Activated naive CD4-positive, alpha-beta T cell treated with anti-CD3 and anti-CD28 coated beads for 36 hours (primary cell): ENCODE results near the gene RESP18. TPM values are rescaled to one million over a fixed set of nuclear protein-coding genes. Genes with fewer than 3 reads are reported as not detected.

ENCODE experiments used
- CTCF ChIA-PET: fragments of 350-600 bp; sonication (Branson Sonifier 250); formaldehyde crosslinking; loops from one replicate; lab custom pipeline; 2021; ENCODE audit warnings: antibody characterized with exemption; lab: Charles Lee
- DNase-seq: peaks from one replicate; pipeline ENCODE4 v3.0.0-alpha.2; 2020
- H3K27ac Mint-ChIP-seq: one replicate; pipeline ENCODE4 v1.8.0; 2021; ENCODE audit warnings: mild to moderate bottlenecking, mixed read lengths
- H3K27me3 Mint-ChIP-seq: one replicate; pipeline ENCODE4 v1.8.0; 2021; ENCODE audit warnings: low read depth, mixed read lengths
- H3K36me3 Mint-ChIP-seq: one replicate; pipeline ENCODE4 v1.8.0; 2021; ENCODE audit warnings: low read depth, mixed read lengths
- H3K4me1 Mint-ChIP-seq: one replicate; pipeline ENCODE4 v1.8.0; 2021; ENCODE audit warnings: low read depth, mixed read lengths
- H3K4me3 Mint-ChIP-seq: one replicate; pipeline ENCODE4 v1.8.0; 2021; ENCODE audit warnings: mild to moderate bottlenecking, moderate library complexity, mixed read lengths
- H3K9me3 Mint-ChIP-seq: one replicate; pipeline ENCODE4 v1.8.0; 2021; ENCODE audit warnings: mixed read lengths
- intact Hi-C: fragments of 100-400 bp; cut with micrococcal nuclease; formaldehyde crosslinking; loops from one replicate; pipeline ENCODE4 v1.15.1; 2023
- total RNA-seq, 2 experiments: library from RNA; stranded (reverse); gene quantifications; one replicate each; pipeline ENCODE4 v1.2.3, GENCODE V29; 2021

Gene RESP18
- total RNA-seq, 2 experiments from 2014 or later: not detected

DNA sequence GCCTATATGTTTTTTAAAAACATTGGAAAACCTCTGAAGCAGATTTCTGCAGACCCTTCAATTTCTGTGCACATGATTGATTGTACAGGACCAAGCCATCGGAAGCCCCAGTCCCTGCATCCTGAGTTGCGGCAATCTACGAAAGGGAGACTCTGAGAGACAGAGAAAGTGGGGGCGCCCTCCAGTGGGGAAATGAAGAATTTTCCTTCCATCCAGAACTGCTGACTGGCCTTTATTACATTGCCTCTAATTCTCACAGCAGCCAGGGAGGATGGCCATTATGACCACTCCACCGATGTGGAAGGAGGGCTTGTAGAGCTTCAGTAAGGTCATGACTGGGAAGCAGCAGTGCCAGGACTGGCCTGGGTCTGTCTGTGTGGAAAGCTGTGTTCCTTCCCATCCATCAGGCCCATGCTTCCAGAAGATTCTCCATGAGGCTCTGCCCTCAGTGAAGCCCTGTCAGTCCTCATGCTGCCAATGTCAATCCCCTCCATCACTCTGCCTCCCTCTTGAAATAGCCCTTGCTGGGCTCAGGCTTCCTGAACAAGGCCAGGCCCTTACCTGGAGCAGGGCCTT is 20.0 kb upstream of the RESP18 start:
- Mint-ChIP-seq H3K27ac (no peak overlapping the region), H3K27me3 (peaks cover 34% of the 10 kb centered on the region), H3K9me3 (no peaks in the 10 kb centered on the region), H3K4me3 (no peak overlapping the region), H3K4me1 (no peaks in the 10 kb centered on the region), H3K36me3 (no peaks in the 10 kb centered on the region)
- CTCF ChIA-PET: interaction anchor here (0.6 to 3.1 kb wide), 16 partner anchors 8 to 211 kb away, joined by 3 to 11 read pairs (median 3); no protein-coding TSS in a partner anchor
- DNase-seq: peak; percentile 86
- intact Hi-C loops: loop anchor here (1.0 kb wide), 3 partner anchors 53 to 192 kb away; partner anchors contain the start of gene NHEJ1

GRCh38 chr2:219350710-219351221 is 18.2 kb upstream of the RESP18 start:
- Mint-ChIP-seq H3K36me3 (no peaks in the 10 kb centered on the region), H3K4me3 (no peak overlapping the region), H3K9me3 (no peaks in the 10 kb centered on the region), H3K4me1 (no peaks in the 10 kb centered on the region), H3K27ac (no peak overlapping the region), H3K27me3 (peaks cover 23% of the 10 kb centered on the region)
- CTCF ChIA-PET: interaction anchor here (1.0 to 1.8 kb wide), 2 partner anchors 9 to 196 kb away, joined by 3 read pairs; no protein-coding TSS in a partner anchor
- DNase-seq: no peak
- intact Hi-C loops: no loop called here

DNA sequence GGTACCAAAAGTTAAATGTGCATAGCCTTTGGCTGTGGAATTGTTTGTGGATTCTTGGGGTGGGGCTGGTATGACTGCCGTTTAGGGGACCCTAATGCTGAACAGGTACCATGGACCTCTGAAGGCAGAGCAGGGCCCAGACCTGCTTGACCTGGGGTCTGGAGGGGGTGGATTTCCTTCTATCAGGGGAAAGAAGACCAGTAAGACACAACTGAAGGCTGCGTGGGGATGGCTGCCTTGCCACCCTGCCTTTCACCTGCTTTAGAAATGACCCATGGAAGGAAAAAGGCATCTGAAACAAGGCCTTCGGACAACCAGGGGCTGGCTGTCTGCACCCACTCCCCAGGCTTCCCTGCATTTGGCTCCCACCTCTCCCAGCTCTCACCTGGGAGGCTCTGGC is 17.7 kb upstream of the RESP18 start:
- CTCF ChIA-PET: interaction anchor here (1.0 to 1.8 kb wide), 2 partner anchors 10 to 44 kb away, joined by 3 read pairs; no protein-coding TSS in a partner anchor
- no peaks in the 10 kb centered on the region for H3K9me3 Mint-ChIP-seq
- H3K4me1 Mint-ChIP-seq: no peaks in the 10 kb centered on the region
- H3K27me3 Mint-ChIP-seq: peaks cover 20% of the 10 kb centered on the region
- no peak overlapping the region for H3K27ac Mint-ChIP-seq
- no peak overlapping the region for H3K4me3 Mint-ChIP-seq
- no peaks in the 10 kb centered on the region for H3K36me3 Mint-ChIP-seq
- DNase-seq: no peak
- intact Hi-C loops: no loop called here

DNA sequence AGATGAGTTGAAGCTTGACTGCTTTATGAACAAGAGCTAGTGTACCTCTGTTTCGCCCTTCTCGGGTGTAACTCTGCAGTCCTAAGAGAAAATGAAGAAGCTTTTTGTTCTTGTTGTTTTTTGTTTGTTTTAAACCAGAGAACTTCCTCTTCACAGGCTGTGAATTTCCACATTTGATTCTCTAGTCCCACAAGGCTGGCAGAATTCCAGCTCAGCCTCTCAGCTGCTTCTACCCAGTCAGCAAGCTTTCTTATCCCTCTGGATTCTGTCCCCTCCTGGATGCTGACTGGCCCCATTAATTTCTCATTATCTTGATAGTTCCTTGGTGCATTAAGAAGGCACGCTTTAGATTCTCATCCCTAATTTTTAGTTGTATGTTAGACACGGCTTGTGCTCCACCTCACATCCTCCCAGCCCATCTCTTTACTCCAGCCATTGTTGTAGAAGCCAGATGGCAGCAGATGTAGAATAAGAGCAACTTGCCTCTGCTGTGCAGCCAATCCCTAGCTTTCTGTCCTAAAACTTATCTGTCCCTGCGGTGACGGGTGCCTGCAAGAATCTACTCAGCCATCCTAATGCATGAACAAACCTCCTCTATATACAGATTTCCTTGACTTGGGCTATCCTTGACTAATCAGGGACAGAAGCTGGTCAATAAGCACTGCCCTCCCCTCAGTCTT is 12.3 kb upstream of the RESP18 start:
- H3K4me3 Mint-ChIP-seq: no peak overlapping the region
- peaks cover 9% of the 10 kb centered on the region for H3K27me3 Mint-ChIP-seq
- CTCF ChIA-PET: interaction anchor here (1.0 to 1.7 kb wide), 2 partner anchors 8 to 45 kb away, joined by 3 to 5 read pairs; no protein-coding TSS in a partner anchor
- H3K4me1 Mint-ChIP-seq: no peaks in the 10 kb centered on the region
- H3K9me3 Mint-ChIP-seq: no peaks in the 10 kb centered on the region
- no peaks in the 10 kb centered on the region for H3K36me3 Mint-ChIP-seq
- H3K27ac Mint-ChIP-seq: no peak overlapping the region
- intact Hi-C loops: no loop called here
- DNase-seq: no peak

GRCh38 chr2:219335373-219335786 is 2.8 kb upstream of the RESP18 start:
- H3K27ac Mint-ChIP-seq: no peak overlapping the region
- H3K27me3 Mint-ChIP-seq: peaks cover 40% of the 10 kb centered on the region
- no peak for DNase-seq
- no peaks in the 10 kb centered on the region for H3K36me3 Mint-ChIP-seq
- CTCF ChIA-PET: interaction anchor here (0.8 to 1.3 kb wide), 2 partner anchors 57 to 360 kb away, joined by 3 read pairs; no protein-coding TSS in a partner anchor
- no peaks in the 10 kb centered on the region for H3K4me1 Mint-ChIP-seq
- intact Hi-C loops: no loop called here
- H3K9me3 Mint-ChIP-seq: peaks cover 7% of the 10 kb centered on the region
- no peak overlapping the region for H3K4me3 Mint-ChIP-seq

DNA sequence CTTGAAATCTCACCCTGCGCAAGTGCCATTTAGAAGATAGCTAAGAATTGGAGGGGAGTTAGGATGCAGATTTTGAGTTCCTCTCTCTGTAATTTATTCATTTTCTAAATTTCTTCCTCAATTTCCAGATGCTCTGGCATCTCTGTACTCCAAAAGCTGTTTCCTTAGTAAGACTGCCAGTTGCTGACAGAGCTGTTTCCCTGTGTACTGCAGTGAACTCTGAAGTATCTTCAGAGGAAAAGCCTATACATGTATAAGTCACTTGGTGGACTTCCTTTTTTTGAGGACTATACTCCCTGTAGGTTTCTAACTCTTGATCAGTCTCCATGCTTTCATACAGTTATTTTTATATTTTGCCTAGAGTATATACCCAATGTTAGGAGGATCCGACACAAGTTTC is 1.5 kb upstream of the RESP18 start:
- Mint-ChIP-seq H3K27me3 (peaks cover 41% of the 10 kb centered on the region), H3K9me3 (peaks cover 7% of the 10 kb centered on the region), H3K4me3 (no peak overlapping the region), H3K36me3 (no peaks in the 10 kb centered on the region), H3K27ac (no peak overlapping the region), H3K4me1 (no peaks in the 10 kb centered on the region)
- no peak for DNase-seq
- CTCF ChIA-PET: interaction anchor here (1.3 kb wide), 1 partner anchor 18 kb away, joined by 3 read pairs; no protein-coding TSS in a partner anchor
- intact Hi-C loops: no loop called here

DNA sequence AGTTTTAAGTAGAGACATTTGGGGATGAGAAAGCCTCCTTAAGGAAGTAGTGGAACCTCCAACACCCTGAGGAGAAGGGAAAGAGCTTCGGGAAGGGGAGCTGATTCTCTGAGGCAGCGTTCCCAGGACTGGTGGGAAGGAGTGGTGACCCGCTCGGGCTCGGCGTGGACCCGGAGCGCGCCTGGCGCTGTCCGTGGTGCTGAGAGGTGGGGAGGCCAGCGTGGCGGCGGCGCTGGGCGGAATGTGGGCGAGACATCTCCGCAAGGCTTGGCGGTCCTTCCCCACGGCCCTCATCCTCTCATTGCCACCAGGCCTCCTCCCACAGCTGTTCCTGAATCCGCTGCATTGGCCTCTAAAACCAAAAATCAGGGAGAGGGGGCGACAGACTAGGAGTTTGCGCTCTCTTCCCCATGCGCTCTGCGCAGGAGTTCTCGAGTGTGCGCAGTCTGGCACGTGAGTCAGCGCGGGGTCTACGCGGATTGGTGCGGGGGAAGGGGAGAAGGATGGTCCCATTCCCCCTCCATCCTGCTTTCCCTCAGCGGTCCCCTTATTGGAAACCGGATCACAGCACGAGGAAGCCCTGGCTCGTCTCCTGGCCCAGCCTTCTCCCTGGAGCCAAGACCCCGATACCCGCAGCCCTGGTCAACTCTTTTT is 857 bp downstream of the RESP18 start:
- H3K27me3 Mint-ChIP-seq: peaks cover 38% of the 10 kb centered on the region
- no peaks in the 10 kb centered on the region for H3K4me1 Mint-ChIP-seq
- H3K4me3 Mint-ChIP-seq: no peak overlapping the region
- no peaks in the 10 kb centered on the region for H3K36me3 Mint-ChIP-seq
- intact Hi-C loops: no loop called here
- DNase-seq: peak; percentile 31
- H3K9me3 Mint-ChIP-seq: peaks cover 6% of the 10 kb centered on the region
- CTCF ChIA-PET: no interaction called here
- no peak overlapping the region for H3K27ac Mint-ChIP-seq

GRCh38 chr2:219327719-219328118 is 4.8 kb downstream of the RESP18 start:
- Mint-ChIP-seq H3K27ac (no peak overlapping the region), H3K9me3 (no peaks in the 10 kb centered on the region), H3K4me3 (no peak overlapping the region), H3K4me1 (no peaks in the 10 kb centered on the region), H3K27me3 (peaks cover 23% of the 10 kb centered on the region), H3K36me3 (no peaks in the 10 kb centered on the region)
- DNase-seq: no peak
- intact Hi-C loops: no loop called here
- CTCF ChIA-PET: no interaction called here

- Mint-ChIP-seq H3K36me3 (no peaks in the 10 kb centered on the region), H3K27me3 (peaks cover 6% of the 10 kb centered on the region), H3K4me3 (no peak overlapping the region), H3K4me1 (peaks cover 11% of the 10 kb centered on the region), H3K27ac (no peak overlapping the region), H3K9me3 (no peaks in the 10 kb centered on the region)
- CTCF ChIA-PET: interaction anchor here (1.0 kb wide), 1 partner anchor 31 kb away, joined by 3 read pairs; no protein-coding TSS in a partner anchor
- intact Hi-C loops: no loop called here
- DNase-seq: no peak
Measured at GRCh38 chr2:219325657-219326315, 6.8 kb downstream of the RESP18 start.

DNA sequence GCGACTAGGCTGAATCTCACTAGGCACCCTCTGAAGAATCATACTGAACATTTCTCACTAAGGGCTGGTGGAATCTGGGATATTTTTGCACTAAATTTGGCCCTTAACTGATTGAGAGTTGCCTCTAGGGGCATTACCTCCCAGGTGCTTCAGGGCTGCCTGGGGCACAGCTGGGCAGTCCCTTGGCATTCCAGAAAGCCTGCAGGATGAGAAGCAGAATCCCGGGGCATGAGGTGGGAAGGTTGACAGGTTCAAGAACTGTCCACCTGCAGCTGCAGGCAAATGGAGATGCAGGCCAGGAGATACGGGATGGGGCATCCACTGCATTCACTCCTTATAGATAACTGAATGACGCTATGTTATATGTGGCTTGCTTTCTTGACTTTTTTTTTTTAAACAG is 7.4 kb downstream of the RESP18 start:
- intact Hi-C loops: no loop called here
- Mint-ChIP-seq H3K4me1 (peaks cover 12% of the 10 kb centered on the region), H3K27ac (no peak overlapping the region), H3K4me3 (no peak overlapping the region), H3K9me3 (no peaks in the 10 kb centered on the region), H3K27me3 (peaks cover 5% of the 10 kb centered on the region), H3K36me3 (no peaks in the 10 kb centered on the region)
- CTCF ChIA-PET: interaction anchor here (0.7 kb wide), 1 partner anchor 13 kb away, joined by 4 read pairs; no protein-coding TSS in a partner anchor
- no peak for DNase-seq

- DNase-seq: no peak
- intact Hi-C loops: no loop called here
- Mint-ChIP-seq H3K9me3 (no peaks in the 10 kb centered on the region), H3K4me3 (no peak overlapping the region), H3K36me3 (no peaks in the 10 kb centered on the region), H3K4me1 (peaks cover 12% of the 10 kb centered on the region), H3K27ac (no peak overlapping the region), H3K27me3 (peaks cover 3% of the 10 kb centered on the region)
- CTCF ChIA-PET: no interaction called here
Measured at GRCh38 chr2:219323434-219323833, 9.1 kb downstream of the RESP18 start.
